ENCODE data around the gene LCN6. TPM values are rescaled to one million over a fixed set of nuclear protein-coding genes. Genes with fewer than 3 reads are reported as not detected.
"Not testable (repeated sequence)": the region's sequence is repeated elsewhere in the genome, so short reads cannot be mapped to it uniquely, and the experiment has no call there.

Gene LCN6
- total and polyA plus RNA-seq, 9 of the 15 experiments (the other 6 are each of a cell fraction or from before 2014, with no cell fraction given), result 0.10 to 0.45 (median 0.37) TPM; not detected in 5

- no peak for TF ChIP-seq GTF3C2 (IDR thresholded peaks at IDR 0.05; ENCODE audit: borderline replicate concordance, extremely low read depth, insufficient read length)
- TF ChIP-seq HLTF (IDR thresholded peaks at IDR 0.05), result no peak
- peak; percentile 44 to 53; a peak in 2 of 4 replicates for TF ChIP-seq KDM1A (IDR thresholded peaks at IDR 0.05)
- no peak for TF ChIP-seq TEAD4 (IDR thresholded peaks at IDR 0.05; ENCODE audit: low read length)
- TF ChIP-seq TEAD4 (CRISPR knock-in tag; IDR thresholded peaks at IDR 0.05; ENCODE audit: borderline replicate concordance), result peak; percentile 68
- no peak for TF ChIP-seq RBM15 (IDR thresholded peaks at IDR 0.05; ENCODE audit: insufficient read depth, low read length)
- TF ChIP-seq ZNF134 (CRISPR knock-in tag; conservative IDR thresholded peaks at IDR 0.05), result no peak
Observed at GRCh38 chr9:136761545-136761981, 13.2 kb upstream of the LCN6 start (continued).

GRCh38 chr9:136760834-136761544 lies 12.7 kb upstream of the LCN6 start:
- H3K4me2 ChIP-seq (ENCODE audit: insufficient read depth, low read length), result peak overlapping the region; percentile 2; the same call in 1 of the 2 replicates
- H4K20me1 ChIP-seq (replicated peaks; ENCODE audit: control insufficient read depth, insufficient read depth, low read length); H3K27me3 ChIP-seq (ENCODE audit: control insufficient read depth in 2 of 2, insufficient read depth in 2 of 2, low read length in 2 of 2); H3K36me3 ChIP-seq (ENCODE audit: control insufficient read depth, insufficient read depth, low read length); H3K9me3 ChIP-seq (replicated peaks; ENCODE audit: control insufficient read depth, insufficient read depth, low read depth, low read length); BruUV-seq (replicated peaks); H3K79me2 ChIP-seq (ENCODE audit: control insufficient read depth, insufficient read depth, low read length); in situ Hi-C loops (cut with MboI); H3K27ac ChIP-seq (ENCODE audit: extremely low read depth, low read depth, low read length); H3K4me3 ChIP-seq; H3K9me1 ChIP-seq (ENCODE audit: control insufficient read depth, insufficient read depth, low read length); intact Hi-C loops (cut with micrococcal nuclease): not testable (repeated sequence)
- 10% methylated on average over 20 of the region's 22 CpGs for WGBS (ENCODE audit: insufficient coverage, low coverage, missing lambda C conversion rate)
- H3K9ac ChIP-seq (ENCODE audit: insufficient read depth in 1 of 2, low read depth in 2 of 2, low read length in 2 of 2), result peak overlapping the region in 1 of 2 experiments; percentile 64; a peak in 1 of 4 replicates
- H2AFZ ChIP-seq (ENCODE audit: low read depth, low read length), result peak overlapping the region; percentile 60
- peak; percentile 53 to 86 (median 56) for DNase-seq (ENCODE audit: extremely low read depth in 1 of 4, low spot score in 3 of 4)
- peak; percentile 80 for ATAC-seq
- FAIRE-seq, result peak; percentile 95
- H3K4me1 ChIP-seq (replicated peaks in 1 of 2; ENCODE audit: control insufficient read depth in 2 of 2, insufficient read depth in 2 of 2, low read length in 2 of 2), result peaks cover 8 to 78% of the 10 kb centered on the region in 2 experiments; a peak in 4 of 5 replicates
- CTCF ChIA-PET (ENCODE audit: low intra/inter-chr PET ratio), result interaction anchor here (0.6 kb wide), 1 partner anchor 115 kb away, joined by 3 read pairs; no protein-coding TSS in a partner anchor
- POLR2A ChIA-PET, result interaction anchor here (0.5 to 2.6 kb wide), 6 partner anchors 10 to 1208 kb away, joined by 3 to 11 read pairs (median 3); no protein-coding TSS in a partner anchor
- TF ChIP-seq ZNF24 (IDR thresholded peaks at IDR 0.05) (0 out of 2 replicates have a peak, but pooled peaks have one; percentile 6), CREM (IDR thresholded peaks at IDR 0.05; ENCODE audit: low read depth) (peak; percentile 56), CTCF (IDR thresholded peaks at IDR 0.05 in 2 of 3, conservative IDR thresholded peaks at IDR 0.05 in 1 of 3; ENCODE audit: insufficient read depth in 2 of 3, low read depth in 1 of 3, low read length in 3 of 3) (peak; percentile 81 to 87 (median 84)), RAD21 (CRISPR knock-in tag; conservative IDR thresholded peaks at IDR 0.05 in 1 of 2, IDR thresholded peaks at IDR 0.05 in 1 of 2) (peak; percentile 46 to 54), TFAP4 (CRISPR knock-in tag; IDR thresholded peaks at IDR 0.05; ENCODE audit: borderline replicate concordance) (peak; percentile 36; the same call in 1 of the 2 replicates), ZNF224 (CRISPR knock-in tag; IDR thresholded peaks at IDR 0.05) (0 out of 2 replicates have a peak, but pooled peaks have one; percentile 16), ZBTB17 (CRISPR knock-in tag; IDR thresholded peaks at IDR 0.05) (peak; percentile 46; the same call in 1 of the 2 replicates)

Data from K562 (cell line).